NCI-H524 (cell line): ENCODE measurements around the gene FUZ.
A peak's percentile ranks its signal among the peaks of the same experiment; 100 is the strongest.

Experiments
- DNase-seq, 2 experiments: peaks; one replicate each; lab custom pipeline; 2025; lab: John Stamatoyannopoulos, UW

FUZ gene, protein sequence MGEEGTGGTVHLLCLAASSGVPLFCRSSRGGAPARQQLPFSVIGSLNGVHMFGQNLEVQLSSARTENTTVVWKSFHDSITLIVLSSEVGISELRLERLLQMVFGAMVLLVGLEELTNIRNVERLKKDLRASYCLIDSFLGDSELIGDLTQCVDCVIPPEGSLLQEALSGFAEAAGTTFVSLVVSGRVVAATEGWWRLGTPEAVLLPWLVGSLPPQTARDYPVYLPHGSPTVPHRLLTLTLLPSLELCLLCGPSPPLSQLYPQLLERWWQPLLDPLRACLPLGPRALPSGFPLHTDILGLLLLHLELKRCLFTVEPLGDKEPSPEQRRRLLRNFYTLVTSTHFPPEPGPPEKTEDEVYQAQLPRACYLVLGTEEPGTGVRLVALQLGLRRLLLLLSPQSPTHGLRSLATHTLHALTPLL

DNA sequence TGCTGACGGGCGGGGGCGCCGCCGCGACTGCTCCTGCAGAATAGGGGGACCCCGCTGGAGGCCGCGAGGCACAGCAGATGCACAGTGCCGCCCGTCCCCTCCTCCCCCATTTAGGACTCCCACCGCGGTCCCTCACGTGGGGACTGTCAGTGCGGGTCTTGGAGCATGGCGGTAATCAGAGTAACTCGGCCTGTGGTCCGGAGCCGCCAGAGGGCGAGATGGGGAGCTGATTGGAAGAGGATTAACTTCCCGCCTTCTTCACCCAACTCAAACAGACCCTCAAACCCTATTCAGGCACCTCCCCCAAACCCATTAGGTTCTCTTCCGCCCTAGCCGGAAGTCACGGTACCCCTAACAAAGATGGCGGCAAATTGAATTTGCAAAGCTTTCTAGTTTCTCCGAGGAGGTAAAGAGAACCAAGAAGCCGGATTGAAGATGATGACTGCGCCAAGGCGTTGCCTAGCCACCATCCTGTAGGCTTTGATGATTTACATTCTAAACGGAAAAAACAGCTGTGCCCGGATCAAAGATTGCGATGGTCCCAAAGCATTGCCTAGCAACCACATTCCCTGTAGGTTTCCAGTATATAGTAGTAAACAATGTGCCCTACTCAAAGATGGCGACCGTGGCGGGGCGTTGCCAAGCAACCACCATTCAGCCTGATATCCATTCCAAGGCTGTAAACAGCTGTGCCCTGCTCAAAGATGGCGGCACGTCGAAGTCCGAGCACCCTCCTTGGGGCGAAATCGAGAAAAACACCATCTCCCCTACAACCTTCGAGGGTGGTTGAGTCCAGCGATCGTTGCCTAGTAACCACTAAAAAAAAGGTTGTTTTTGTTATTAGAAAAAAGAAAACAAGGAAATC, at the start of gene FUZ:
Gene FUZ, minus strand, starts transcription at position 296 of the 865 bp plus-strand sequence. Its CDS starts 186 bp downstream, at position 110.
- DNase-seq = peak; percentile 98 to 99

DNA sequence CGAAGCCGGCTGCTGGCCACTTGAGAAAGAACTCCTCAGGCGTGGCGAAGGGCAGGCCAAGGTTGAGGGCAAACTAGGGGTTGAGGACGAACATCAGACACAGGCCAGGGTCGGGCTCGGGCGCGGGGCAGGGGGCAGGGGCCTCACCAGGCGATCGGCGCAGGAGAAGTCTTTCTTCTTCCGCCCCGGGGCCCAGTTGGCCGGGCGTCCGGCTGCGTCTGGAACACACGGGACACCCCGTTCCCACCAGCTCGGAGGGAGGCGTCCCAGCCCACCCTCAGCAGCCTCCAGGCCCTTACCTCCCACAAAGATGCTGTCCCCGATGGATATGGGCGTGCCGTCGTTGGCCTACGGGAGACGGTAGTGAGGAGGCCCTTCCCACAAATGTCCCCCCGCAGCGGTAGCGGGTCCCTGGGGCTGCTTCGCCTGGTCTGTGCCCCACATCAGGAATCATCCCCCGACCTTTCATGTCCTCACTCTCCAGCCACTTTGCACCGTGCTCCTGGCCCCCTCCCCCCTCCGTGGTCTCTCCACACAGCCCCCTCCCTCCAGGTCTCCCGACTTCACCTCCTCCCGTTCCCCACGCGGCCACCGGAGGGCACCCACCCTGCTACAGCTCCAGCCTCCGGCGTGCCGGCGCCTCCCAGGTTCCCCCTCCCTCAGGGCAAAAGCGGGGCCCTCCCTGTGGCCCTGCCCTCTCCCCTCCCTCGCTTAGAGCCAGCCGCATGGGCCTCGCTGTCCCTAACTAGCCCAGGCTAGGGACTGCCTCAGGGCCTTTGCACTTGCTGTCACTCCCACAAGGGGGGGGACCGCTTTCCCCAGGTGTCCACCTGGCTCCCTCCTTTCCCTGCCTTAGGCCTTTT, 49.5 kb upstream of the FUZ start:
- DNase-seq = no peak

DNA sequence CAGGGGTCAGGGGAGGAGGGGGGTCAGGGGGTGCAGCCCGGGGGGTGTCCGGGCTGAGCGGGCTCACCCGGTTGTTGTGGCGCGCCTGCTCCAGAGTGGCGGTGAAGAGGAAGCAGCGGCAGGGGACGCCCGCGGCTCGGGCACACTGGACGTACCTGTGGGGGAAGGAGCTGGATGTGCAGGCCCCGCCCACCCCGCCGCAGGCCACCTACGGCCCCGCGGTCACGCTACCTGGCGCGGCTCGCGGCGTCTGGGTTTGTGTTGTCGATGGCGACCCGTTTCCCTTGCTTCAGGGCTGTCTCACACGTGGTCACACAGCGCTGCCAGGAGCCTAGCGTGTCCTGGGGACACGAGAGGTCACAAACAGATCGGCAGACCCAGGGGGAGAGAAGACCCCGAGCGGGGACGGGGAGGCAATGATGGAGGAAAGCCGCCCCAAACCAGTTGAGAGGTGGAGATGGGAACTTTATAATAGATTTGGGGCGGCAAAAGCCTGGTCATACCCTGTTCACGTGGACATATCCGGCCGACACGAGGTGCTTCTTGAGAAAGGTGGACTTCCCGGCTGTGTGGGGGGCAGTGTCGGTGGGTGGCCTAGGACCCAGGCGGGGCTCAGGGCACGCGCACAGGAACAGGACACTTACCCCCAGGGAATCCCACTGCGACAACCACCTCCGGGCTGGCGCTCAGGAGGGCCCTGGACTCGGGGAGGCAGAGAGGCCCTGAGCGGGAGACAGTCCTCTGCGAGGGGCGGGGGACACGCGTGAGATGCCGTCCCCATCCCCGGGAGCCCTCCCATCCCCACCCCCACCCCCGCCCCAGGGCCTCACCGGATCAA, 48.7 kb upstream of the FUZ start:
- DNase-seq = no peak

DNA sequence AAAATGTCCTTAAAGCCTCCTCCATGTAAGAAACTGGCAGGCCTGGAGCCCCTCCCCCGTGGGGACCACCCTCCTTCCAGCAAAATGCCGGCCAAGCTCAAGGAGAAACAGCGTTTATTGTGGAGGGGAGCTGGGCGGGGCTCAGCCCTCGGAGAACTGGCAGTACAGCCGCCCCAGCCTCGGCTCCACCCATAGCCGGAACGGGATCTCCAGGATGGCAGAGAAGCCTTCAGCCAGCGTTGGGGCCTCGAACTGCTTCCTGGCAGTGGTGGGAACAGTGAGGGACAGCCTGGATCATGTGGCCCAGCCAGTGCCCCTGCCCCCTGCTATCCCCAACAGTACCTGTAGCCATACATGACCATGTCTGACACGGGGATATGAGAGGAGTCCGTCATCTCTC, 48.0 kb upstream of the FUZ start:
- no peak for DNase-seq

DNA sequence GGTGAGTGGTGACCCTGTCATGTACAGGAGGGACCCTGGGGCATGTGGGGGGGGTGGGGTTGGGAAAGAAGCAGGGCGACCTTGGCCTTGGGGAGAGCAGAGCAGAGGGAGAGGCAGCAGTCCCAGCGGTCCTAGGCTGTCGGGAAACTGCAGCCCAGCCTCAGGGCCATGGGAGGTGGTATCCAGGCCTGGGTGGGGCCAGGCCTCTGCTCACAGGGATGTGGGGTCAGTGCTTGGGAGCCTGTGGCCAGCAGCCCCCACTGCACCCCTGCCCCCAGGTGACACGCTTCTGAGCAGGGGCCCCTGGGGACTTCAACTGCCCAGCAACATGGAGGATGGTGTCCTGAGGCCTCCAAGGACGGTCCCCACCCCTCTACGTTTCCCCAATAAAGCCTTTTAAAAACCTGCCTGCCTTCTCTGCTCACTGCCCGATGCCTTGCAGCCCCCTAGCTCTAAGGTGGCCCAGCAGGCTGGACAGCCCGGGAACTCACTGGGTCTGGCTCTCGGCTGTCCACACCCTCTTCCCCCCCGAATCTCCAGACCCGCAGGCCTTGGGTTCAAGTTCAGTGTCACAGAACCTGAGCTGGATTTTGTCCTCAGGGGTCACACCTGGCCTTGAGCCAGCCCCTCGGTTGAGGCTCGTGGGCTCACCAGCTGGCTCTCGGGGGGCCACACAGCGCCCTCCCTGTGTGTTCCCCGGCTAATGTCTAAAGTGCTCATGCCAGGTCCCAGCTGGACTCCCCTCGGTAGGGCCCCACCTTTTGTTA, 47.4 kb upstream of the FUZ start:
- no peak for DNase-seq

DNA sequence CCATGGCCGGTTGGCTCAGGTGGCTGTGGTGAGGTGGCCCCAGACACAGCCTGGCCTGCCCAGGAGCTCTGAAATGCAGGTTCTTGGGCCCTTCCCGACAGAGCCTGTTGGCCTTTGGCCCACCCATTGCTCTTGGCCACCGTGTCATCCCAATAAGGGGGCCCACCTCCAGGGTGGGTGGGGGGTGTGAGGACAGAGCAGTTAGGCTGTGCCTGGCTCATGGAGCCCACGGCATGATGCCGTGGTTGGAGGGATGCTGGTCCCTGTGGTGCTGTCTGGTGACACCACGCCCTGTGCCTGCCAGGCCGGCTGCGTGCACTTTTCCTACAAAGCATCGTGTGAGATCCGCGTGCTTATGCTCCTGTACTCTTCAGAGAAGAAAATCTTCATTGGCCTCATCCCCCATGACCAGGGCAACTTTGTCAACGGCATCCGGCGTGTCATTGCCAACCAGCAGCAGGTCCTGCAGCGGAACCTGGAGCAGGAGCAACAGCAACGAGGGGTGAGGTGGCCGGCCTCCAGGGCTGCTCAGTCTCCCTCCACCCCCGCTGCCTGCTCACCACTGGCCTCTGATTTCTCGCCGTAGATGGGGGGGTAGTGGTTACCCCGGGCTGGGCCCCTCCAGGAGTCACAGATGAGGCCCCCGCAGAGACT, 46.7 kb upstream of the FUZ start:
- DNase-seq = no peak

DNA sequence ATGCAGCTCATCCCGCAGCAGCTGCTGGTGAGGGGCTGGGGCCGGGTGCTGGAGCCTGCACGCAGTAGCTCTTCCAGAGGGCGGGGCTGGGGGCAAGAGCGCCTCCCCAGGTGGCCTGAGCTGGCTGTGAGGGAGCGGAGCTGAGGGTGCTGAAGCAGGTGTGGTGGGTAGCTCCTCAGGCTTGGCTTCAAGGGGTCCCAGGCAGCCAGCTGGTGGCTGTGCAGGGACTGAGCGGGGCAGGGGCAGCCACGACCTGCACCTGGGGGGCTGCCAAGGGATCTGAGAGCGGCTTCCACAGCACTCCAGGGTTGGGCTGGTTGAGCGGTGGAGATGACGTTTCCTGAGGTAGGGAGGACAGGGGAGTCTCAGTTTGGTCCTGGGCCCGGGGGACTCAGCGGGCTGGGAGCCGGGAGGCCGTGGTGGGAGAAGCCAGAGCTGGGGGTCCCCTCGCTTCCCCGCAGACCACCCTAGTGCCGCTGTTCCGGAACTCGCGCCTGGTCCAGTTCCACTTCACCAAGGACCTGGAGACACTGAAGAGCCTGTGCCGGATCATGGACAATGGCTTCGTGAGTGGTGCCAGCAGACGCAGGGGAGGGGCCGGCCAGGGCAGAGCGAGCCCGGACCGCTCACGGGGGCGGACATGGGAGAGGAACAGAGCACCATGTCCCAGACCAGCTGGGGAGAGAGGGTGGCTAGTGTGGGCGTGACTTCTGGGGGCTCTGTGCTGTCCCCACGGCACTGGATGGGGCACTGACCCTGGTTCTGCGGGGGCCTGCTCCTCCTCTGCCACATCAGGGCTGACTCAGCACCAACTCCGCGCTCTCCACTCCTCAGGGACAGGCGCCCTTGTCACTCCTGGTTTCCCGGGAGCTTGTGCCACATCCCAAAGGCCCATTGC, 45.2 kb upstream of the FUZ start:
- no peak for DNase-seq

DNA sequence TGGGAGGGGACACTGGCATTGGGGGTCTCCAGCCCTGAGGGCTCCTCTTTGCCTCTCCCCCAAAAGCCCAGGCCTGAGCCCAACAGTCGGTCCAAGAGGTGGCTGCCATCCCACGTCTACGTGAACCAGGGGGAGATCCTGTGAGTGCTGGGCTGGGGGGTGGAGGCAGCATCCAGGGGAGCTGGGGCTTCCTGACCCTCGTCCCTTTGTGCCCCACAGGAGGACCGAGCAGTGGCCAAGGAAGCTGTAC, 44.7 kb upstream of the FUZ start:
- DNase-seq = no peak

DNA sequence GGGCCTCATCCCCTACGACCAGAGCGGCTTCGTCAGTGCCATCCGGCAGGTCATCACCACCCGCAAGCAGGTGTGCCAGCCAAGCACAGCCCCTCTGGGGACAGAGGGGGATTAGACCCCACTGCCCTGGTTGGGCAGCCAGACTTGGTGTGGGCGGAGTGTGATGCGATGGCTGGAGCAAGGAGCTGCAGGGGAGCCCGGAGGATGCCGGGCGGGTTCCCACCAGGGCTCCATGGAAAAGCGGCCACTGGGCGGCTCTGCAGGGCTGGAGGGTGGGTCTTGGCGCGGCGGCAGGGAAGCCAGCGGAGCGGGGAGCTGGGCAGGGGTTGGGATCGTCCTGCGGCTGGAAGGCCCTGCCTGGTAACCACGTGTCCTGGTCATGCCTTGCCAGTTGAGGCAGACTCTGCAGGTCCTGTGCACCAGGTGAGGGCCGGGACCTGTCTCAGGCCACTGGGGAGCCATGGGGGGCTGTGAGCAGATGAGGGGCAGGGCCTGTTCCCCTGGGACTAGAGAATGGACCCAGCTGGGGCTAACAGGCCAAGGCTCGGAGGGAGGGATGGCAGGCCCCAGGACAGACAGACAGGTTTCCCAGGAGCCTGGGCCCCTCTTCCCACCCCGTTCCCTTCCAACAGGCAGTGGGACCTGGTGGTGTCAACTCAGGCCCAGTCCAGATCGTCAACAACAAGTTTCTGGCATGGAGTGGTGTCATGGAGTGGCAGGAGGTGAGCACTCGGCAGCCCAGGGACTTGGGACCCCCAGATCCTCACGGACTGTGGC, 44.2 kb upstream of the FUZ start:
- DNase-seq = no peak

DNA sequence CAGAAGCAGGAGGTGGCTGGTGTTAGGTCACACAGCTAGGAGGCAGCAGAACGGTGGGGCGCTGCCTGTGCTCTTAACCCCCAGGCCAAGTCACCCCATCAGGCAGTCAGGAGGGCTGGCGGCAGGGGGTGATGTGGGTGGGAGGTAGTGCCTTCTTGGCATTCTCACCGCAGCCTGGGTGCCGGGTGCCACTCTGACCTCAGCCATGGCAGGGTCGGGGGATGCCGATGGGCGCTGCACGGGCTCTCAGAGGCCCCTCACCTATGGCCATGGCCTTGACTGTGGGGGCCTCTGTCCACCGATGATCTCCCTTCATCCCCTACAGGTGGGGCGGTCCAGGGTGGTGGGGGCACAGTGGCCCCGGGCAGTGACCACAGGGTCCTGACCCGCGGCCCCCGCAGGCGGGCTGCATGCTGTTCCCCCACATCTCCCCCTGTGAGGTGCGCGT, 43.5 kb upstream of the FUZ start:
- no peak for DNase-seq

DNA sequence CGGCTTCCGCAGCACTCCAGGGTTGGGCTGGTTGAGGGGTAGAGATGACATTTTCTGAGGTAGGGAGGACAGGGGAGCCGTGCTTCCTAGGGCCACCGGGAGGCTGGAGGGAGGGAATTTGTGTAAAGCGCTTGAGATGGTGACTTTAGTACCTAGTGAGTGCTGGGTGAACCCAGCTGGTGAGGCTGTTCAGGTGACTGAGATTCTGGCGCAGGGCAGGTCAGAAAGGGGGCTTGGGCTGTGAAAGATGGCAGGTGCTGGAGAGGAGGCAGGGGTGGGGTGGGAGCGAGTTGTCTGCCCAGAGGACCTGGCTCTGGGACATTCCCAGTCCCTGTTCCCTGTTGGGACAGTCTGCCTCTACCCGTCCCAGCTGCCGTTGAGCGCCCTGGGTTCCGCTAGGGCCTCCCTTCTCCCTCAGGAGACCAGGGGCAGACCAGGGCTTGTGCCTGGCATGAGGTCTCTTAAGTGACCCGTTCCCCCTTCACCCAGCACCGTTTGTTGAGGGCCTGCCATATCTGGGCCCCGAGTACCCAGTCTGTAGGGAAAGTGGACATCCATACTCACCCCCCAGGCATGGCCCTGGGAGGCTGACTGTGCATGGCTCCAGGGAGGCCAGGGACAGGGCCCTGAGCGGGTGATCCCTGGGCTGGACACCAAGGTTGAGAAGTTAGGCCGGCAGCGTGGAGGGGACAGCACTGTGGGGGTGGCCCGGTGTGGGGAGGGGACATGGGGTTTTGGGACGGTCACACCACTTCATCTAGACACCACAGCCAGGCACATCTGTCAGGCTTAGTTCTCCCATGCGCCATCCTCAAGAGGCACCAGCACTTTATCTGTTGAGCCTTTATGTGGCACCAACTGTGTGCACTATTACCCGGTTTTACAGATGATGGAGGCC, 42.8 kb upstream of the FUZ start:
- no peak for DNase-seq

DNA sequence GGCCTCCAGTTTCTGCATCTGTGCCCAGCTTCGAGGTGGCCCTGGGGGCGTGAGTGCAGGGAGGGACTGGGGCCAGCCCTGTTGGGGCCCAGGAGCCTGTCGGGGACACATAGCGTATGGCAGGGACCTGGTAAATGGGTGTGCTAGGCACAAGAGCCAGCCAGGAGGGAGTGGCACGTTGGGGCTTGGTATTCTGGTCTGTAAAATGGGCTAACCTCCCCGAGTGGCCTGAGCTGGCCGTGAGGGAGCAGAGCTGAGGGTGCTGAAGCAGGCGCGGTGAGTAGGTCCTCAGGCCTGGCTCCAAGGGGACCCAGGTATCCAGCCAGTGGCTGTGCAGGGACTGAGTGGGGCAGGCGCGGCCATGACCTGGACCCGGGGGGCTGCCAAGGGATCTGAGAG, 42.2 kb upstream of the FUZ start:
- DNase-seq = no peak

DNA sequence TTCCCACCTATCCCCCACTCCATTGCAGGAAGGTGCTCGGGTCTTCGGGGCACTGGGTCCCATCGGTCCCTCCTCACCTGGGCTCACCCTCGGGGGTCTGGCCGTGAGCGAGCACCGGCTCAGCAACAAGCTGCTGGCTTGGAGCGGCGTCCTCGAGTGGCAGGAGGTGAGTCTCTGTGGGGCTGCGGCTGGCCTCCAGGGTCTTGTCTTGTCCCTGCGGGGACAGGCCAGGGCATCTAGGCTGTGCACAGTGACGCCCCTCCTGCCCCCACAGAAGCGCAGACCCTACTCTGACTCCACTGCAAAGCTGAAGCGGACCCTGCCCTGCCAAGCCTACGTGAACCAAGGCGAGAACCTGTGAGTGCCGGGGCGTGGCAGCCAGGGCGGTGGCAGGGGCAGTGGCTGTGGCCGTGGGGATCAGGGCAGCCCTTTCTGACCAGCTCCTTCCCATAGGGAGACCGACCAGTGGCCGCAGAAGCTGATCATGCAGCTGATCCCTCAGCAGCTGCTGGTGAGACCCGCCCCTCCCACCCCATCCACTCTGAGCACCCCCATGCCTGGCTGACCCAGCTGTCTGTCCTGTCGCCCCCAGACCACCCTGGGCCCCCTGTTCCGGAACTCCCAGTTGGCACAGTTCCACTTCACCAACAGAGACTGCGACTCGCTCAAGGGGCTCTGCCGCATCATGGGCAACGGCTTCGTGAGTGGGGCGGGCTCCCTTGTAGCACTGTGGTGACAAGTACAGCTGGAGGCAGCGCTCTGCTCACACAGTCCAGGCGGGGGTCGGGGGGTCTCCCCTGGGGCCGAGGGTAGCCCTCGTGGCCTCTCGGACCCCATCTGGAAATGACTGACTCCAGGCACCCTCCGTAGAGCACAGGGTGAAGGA, 41.5 kb upstream of the FUZ start:
- no peak for DNase-seq

DNA sequence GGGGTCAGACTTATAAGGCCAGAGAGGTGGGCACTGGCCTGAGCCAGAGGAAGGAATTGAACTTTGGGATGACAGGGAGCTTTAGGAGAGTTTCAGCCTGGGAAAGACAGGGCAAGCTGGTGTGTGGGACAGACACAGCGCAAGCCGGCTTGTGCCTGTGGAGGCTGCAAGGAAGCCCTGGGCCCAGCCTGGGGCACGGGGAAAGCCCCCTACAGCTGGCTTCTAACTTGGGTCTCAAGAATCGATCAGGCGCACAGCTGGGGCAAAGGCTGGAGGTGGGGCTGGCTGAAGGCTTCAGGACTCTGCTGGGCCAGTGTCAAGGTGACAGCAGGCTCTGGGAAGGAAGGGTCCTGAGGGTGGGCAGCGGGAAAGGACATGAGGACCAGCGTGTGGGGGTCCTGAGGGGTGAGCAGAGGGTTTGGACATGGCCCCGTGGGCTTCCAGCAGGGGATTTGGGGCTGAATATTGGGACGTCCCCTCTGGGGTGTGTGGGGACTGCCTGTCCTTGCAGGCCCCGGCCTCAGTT, 40.8 kb upstream of the FUZ start:
- DNase-seq = no peak

DNA sequence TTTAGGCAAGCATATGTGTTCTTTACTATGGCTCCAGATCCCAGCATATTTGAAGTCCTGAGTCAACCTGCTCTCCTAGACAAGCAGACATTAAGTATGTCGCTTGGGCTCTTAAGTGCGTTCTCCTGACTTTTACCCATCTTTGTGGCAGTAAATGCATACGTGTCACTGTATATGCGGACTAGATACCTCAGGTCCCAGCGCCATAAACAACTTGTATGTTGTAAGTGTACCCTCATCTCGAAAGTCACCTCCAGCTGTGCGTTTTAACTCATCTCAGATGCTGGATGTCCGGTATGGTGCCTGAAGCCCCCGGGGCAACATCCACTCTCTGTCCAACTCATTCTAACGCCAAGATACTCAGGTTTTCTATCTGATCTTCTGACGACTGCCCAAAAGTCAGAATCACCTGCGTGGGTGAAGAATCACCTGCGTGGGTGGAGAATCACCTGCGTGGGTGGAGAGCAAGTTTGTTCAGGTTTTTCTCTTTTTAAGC, 39.6 kb upstream of the FUZ start:
- DNase-seq = no peak
